Measurements from ENCODE around the gene PCDHGB6. TPM values are rescaled to one million over a fixed set of nuclear protein-coding genes. Genes with fewer than 3 reads are reported as not detected.

Gene PCDHGB6
- total and polyA plus RNA-seq, 8 donors, result 0.29 to 6.2 (median 2.3) TPM; not detected in 2

- H3K4me1 ChIP-seq, result no peaks in the 10 kb centered on the region
- peaks cover 0 to 5% (median 0%) of the 10 kb centered on the region in 4 donors for H3K36me3 ChIP-seq
- H3K4me3 ChIP-seq, result no peak overlapping the region
- TF ChIP-seq POLR2AphosphoS5 (IDR thresholded peaks at IDR 0.05) (no peak), CTCF (IDR thresholded peaks at IDR 0.05) (no peak), EP300 (IDR thresholded peaks at IDR 0.05) (no peak), POLR2A (IDR thresholded peaks at IDR 0.05) (no peak)
- intact Hi-C loops (cut with DNase I; ENCODE audit: low total_unique reads), result no loop called here
- peaks cover 5 to 83% (median 40%) of the 10 kb centered on the region in 3 donors for H3K27me3 ChIP-seq
- DNase-seq, result no peak
- no peak overlapping the region for H3K27ac ChIP-seq
- peaks cover 60 to 97% (median 97%) of the 10 kb centered on the region in 4 donors for H3K9me3 ChIP-seq
Observed at GRCh38 chr5:141362719-141363118, 45.1 kb upstream of the PCDHGB6 start.

DNA sequence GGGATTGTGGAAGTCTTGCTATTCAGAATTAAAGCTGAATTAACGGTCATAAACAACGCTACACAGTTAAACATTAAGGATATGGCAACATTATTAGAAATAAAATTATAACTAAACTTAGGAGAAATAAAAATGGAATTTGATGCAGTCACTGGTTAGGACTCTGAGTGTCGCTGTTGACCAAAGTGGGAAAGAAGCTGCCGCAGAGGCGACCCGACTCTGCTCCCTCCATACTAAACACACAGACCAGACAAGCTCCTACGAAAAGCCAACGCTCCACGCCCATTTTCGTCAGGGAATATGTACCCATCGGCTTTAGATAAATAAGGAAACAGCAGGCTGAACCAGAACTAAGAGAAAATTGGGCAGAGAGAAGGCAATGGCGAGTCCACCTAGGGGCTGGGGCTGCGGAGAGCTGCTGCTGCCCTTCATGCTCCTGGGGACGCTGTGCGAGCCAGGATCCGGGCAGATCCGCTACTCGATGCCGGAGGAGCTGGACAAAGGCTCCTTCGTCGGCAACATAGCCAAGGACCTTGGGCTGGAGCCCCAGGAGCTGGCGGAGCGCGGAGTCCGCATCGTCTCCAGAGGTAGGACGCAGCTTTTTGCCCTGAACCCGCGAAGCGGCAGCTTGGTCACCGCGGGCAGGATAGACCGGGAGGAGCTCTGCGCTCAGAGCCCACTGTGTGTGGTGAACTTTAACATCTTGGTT, 43.7 kb upstream of the PCDHGB6 start, which contains the start of gene PCDHGA5:
Gene PCDHGA5, plus strand, starts transcription at position 211 of the 709 bp plus-strand sequence. Its CDS starts 169 bp downstream, at position 380.
- peaks cover 0 to 5% (median 0%) of the 10 kb centered on the region in 4 donors for H3K36me3 ChIP-seq
- 16 to 28% (median 19%) methylated on average over 32 to 34 of the region's 34 CpGs for WGBS, 5 donors
- H3K4me1 ChIP-seq, result no peaks in the 10 kb centered on the region
- intact Hi-C loops (cut with DNase I; ENCODE audit: low total_unique reads), result no loop called here
- TF ChIP-seq CTCF (IDR thresholded peaks at IDR 0.05) (no peak), POLR2AphosphoS5 (IDR thresholded peaks at IDR 0.05) (no peak), EP300 (IDR thresholded peaks at IDR 0.05) (no peak), POLR2A (IDR thresholded peaks at IDR 0.05) (no peak)
- no peak within 1 kb of the TSS for H3K4me3 ChIP-seq
- H3K27ac ChIP-seq, result no peak within 1 kb of the TSS
- peaks cover 61 to 100% (median 88%) of the 10 kb centered on the region in 4 donors for H3K9me3 ChIP-seq
- peaks cover 5 to 79% (median 40%) of the 10 kb centered on the region in 3 donors for H3K27me3 ChIP-seq
- DNase-seq, result peak in 1 of 2 donors; percentile 22

DNA sequence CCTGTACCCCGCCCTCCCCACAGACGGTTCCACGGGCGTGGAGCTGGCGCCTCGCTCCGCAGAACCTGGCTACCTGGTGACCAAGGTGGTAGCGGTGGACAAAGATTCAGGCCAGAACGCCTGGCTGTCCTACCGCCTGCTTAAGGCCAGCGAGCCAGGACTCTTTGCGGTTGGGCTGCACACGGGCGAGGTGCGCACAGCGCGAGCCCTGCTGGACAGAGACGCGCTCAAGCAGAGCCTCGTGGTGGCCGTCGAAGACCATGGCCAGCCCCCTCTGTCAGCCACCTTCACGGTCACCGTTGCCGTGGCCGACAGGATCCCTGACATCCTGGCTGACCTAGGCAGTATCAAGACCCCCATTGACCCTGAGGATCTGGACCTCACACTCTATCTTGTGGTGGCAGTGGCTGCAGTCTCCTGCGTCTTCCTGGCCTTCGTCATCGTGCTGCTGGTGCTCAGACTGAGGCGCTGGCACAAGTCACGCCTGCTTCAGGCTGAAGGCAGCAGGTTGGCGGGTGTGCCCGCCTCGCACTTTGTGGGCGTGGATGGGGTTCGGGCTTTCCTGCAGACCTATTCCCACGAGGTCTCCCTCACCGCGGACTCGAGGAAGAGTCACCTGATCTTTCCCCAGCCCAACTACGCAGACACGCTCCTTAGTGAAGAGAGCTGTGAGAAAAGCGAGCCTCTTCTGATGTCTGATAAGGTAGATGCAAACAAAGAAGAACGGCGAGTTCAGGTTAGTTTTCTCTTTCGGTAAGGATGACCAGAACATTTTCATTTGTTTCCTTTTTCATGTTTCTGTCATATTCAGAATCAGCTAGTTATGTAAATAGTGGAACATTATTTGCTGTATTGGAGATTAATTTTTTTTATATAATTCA, 41.6 kb upstream of the PCDHGB6 start:
- no peak for TF ChIP-seq POLR2AphosphoS5 (IDR thresholded peaks at IDR 0.05)
- TF ChIP-seq EP300 (IDR thresholded peaks at IDR 0.05), result no peak
- no peak for TF ChIP-seq CTCF (IDR thresholded peaks at IDR 0.05)
- no peak for TF ChIP-seq POLR2A (IDR thresholded peaks at IDR 0.05)
- 31 to 45% (median 32%) methylated on average over 30 to 46 of the region's 46 CpGs for WGBS, 5 donors
- H3K27ac ChIP-seq, result no peak overlapping the region
- intact Hi-C loops (cut with DNase I; ENCODE audit: low total_unique reads), result no loop called here
- H3K27me3 ChIP-seq, result peaks cover 3 to 79% (median 45%) of the 10 kb centered on the region in 3 donors
- no peak for DNase-seq
- peaks cover 57 to 100% (median 86%) of the 10 kb centered on the region in 4 donors for H3K9me3 ChIP-seq
- H3K4me1 ChIP-seq, result no peaks in the 10 kb centered on the region
- no peak overlapping the region for H3K4me3 ChIP-seq
- H3K36me3 ChIP-seq, result peaks cover 0 to 4% (median 0%) of the 10 kb centered on the region in 4 donors
